Measurements from ENCODE around the gene C3orf33. TPM values are rescaled to one million over a fixed set of nuclear protein-coding genes. Genes with fewer than 3 reads are reported as not detected.

The C3orf33 gene
- total and polyA plus RNA-seq, 2 of the 13 experiments (the other 11 are each of a cell fraction or from before 2014, with no cell fraction given): 9.2 to 12.6 TPM

DNA sequence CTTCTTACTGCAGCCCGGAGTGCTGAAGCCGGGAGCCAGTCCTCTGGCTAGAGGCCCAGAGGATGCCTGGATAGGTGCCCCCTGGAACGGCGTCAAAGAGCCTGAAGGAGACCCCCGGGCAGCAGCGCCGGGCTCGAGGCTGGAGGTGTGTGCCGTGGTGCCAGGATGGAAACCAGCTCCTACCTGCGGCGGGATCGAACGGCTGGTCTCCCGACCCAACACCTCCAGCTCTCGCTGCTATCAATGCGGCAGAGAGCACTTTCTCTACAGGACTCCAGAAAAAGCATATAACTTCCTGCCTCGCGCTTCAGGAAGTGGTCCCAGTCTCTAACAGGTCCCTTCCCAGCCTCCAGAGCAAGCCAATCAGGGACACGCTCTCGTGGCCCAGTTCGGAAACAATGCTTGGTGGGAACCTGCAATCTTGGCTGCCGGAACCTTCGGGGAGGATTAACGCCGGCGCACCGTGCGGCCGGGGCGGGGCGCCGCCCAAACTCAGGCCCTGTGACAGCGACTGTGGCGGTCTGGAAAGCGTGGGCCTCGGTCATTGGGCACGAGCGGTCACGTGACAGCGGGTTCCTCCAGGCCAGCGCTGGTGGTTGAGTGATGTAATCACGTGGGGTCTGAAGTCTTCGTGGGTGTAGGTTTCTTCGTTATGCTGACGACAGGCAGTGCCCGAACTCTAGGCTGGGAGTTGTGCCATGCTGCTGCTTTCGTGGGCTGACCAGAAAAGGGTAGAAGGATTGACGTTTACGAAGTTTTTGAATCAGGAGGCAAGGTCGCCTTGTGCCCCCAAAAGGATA is 48.3 kb upstream of the C3orf33 start, which contains the start of gene SLC33A1 (continued):
- TF ChIP-seq ZNF121 (CRISPR knock-in tag; IDR thresholded peaks at IDR 0.05) (peak; percentile 81; the same call in 1 of the 2 replicates), NR2F1 (CRISPR knock-in tag; IDR thresholded peaks at IDR 0.05) (peak in 1 of 2 experiments; percentile 47; a peak in 1 of 4 replicates), ZFP82 (CRISPR knock-in tag; IDR thresholded peaks at IDR 0.05; ENCODE audit: borderline replicate concordance) (peak; percentile 25; the same call in 1 of the 2 replicates), NR2C2 (CRISPR knock-in tag; IDR thresholded peaks at IDR 0.05; ENCODE audit: borderline replicate concordance) (peak; percentile 93), ERF (CRISPR knock-in tag; IDR thresholded peaks at IDR 0.05) (peak; percentile 97), CCDC6 (CRISPR knock-in tag; IDR thresholded peaks at IDR 0.05) (peak; percentile 96; the same call in 1 of the 2 replicates), CEBPG (CRISPR knock-in tag; IDR thresholded peaks at IDR 0.05) (peak; percentile 93), CREB1 (IDR thresholded peaks at IDR 0.05) (peak; percentile 89), CREB1 (CRISPR knock-in tag; IDR thresholded peaks at IDR 0.05) (peak; percentile 92), SP4 (CRISPR knock-in tag; IDR thresholded peaks at IDR 0.05) (peak; percentile 92), ZNF788 (CRISPR knock-in tag; IDR thresholded peaks at IDR 0.05; ENCODE audit: borderline replicate concordance) (peak; percentile 95; the same call in 1 of the 2 replicates), MTF1 (CRISPR knock-in tag; IDR thresholded peaks at IDR 0.05) (no peak), KAT2B (IDR thresholded peaks at IDR 0.05; ENCODE audit: borderline replicate concordance, low read depth, low read length) (no peak), ZNF777 (CRISPR knock-in tag; IDR thresholded peaks at IDR 0.05) (peak; percentile 57; the same call in 1 of the 2 replicates), ZNF430 (CRISPR knock-in tag; IDR thresholded peaks at IDR 0.05) (peak; percentile 91), TOPORS (CRISPR knock-in tag; IDR thresholded peaks at IDR 0.05) (peak; percentile 81; the same call in 1 of the 2 replicates), ZSCAN20 (CRISPR knock-in tag; IDR thresholded peaks at IDR 0.05; ENCODE audit: borderline replicate concordance) (no peak), ZNF850 (CRISPR knock-in tag; conservative IDR thresholded peaks at IDR 0.05) (no peak), ATF7 (IDR thresholded peaks at IDR 0.05) (peak; percentile 69), ATF7 (CRISPR knock-in tag; IDR thresholded peaks at IDR 0.05) (peak; percentile 77; the same call in 1 of the 2 replicates)
- TF ChIP-seq, protein P1, sequence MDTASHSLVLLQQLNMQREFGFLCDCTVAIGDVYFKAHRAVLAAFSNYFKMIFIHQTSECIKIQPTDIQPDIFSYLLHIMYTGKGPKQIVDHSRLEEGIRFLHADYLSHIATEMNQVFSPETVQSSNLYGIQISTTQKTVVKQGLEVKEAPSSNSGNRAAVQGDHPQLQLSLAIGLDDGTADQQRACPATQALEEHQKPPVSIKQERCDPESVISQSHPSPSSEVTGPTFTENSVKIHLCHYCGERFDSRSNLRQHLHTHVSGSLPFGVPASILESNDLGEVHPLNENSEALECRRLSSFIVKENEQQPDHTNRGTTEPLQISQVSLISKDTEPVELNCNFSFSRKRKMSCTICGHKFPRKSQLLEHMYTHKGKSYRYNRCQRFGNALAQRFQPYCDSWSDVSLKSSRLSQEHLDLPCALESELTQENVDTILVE (CRISPR knock-in tag; IDR thresholded peaks at IDR 0.05): peak; percentile 99
- TF ChIP-seq, protein P2, sequence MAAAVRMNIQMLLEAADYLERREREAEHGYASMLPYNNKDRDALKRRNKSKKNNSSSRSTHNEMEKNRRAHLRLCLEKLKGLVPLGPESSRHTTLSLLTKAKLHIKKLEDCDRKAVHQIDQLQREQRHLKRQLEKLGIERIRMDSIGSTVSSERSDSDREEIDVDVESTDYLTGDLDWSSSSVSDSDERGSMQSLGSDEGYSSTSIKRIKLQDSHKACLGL (CRISPR knock-in tag; IDR thresholded peaks at IDR 0.05): peak; percentile 60; the same call in 1 of the 2 replicates
- TF ChIP-seq, protein P3, sequence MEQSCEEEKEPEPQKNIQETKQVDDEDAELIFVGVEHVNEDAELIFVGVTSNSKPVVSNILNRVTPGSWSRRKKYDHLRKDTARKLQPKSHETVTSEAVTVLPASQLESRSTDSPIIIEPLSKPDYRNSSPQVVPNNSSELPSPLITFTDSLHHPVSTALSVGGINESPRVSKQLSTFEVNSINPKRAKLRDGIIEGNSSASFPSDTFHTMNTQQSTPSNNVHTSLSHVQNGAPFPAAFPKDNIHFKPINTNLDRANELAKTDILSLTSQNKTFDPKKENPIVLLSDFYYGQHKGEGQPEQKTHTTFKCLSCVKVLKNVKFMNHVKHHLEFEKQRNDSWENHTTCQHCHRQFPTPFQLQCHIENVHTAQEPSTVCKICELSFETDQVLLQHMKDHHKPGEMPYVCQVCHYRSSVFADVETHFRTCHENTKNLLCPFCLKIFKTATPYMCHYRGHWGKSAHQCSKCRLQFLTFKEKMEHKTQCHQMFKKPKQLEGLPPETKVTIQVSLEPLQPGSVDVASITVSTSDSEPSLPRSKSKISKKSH (CRISPR knock-in tag; IDR thresholded peaks at IDR 0.05; ENCODE audit: borderline replicate concordance): no peak; the same call in 1 of the 2 replicates
- TF ChIP-seq, protein P4, sequence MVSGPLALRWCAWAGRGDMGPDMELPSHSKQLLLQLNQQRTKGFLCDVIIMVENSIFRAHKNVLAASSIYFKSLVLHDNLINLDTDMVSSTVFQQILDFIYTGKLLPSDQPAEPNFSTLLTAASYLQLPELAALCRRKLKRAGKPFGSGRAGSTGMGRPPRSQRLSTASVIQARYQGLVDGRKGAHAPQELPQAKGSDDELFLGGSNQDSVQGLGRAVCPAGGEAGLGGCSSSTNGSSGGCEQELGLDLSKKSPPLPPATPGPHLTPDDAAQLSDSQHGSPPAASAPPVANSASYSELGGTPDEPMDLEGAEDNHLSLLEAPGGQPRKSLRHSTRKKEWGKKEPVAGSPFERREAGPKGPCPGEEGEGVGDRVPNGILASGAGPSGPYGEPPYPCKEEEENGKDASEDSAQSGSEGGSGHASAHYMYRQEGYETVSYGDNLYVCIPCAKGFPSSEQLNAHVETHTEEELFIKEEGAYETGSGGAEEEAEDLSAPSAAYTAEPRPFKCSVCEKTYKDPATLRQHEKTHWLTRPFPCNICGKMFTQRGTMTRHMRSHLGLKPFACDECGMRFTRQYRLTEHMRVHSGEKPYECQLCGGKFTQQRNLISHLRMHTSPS (CRISPR knock-in tag; IDR thresholded peaks at IDR 0.05; ENCODE audit: low read depth): peak; percentile 49; the same call in 1 of the 2 replicates

Data from HepG2 (cell line).